ENCODE data around the gene LIPH. TPM values are rescaled to one million over a fixed set of nuclear protein-coding genes. Genes with fewer than 3 reads are reported as not detected.

Gene LIPH
- total RNA-seq, 1 donor from 2014 or later = not detected

DNA sequence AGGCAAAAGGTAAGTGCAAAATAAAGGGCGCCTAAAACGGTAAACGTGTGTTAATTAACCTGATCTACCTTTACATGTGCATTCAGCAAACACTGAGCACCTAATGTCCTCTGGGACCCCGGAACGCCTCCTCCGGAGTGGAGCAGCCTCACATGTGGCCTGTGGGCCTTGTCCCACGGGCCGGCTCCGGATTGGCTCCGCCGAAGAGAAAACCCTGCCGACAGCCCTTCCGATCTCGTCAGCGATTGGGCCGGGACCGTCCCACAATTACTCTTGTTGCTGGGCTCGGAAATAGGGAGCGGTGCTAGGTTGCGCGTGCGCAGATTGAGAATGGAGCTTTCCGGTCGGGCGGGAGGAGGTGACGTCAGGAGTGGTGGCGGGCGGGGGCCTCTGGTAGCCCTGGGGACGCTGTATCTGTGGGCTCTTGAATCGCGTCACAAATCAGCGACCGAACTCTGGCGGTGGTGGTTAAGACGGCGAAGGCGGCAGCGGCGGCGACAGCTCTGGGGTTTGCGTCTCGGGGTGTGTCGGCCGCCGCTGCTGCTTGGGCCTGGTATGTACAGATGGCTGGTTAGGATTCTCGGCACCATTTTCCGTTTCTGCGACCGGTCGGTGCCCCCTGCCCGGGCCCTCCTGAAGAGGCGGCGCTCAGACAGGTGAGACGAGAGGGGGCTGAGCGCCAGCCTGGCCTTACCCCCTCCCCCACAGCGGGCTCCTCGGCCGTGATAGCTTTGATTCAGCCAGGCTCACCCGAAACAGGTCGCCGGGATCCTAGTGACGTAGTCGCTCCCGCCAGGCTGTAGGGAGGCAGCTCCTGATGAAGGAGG lies 33.7 kb upstream of the LIPH start, which contains the start of gene SENP2:
SENP2 (plus strand) TSS at position 437 of the 827 bp plus-strand sequence; CDS start at position 556, 119 bp downstream.
- DNase-seq (peak; percentile 98), ATAC-seq (ENCODE audit: low read depth) (peak; percentile 95)
- Mint-ChIP-seq H3K4me3 (peak within 1 kb of the TSS; percentile 97), H3K4me1 (peaks cover 39% of the 10 kb centered on the region), H3K27me3 (no peaks in the 10 kb centered on the region), H3K36me3 (ENCODE audit: low read depth) (peaks cover 21% of the 10 kb centered on the region), H3K27ac (peak within 1 kb of the TSS; percentile 97), H3K9me3 (no peaks in the 10 kb centered on the region)
- ChIA-PET CTCF (interaction anchor here (1.0 to 1.9 kb wide), 3 partner anchors 12 to 17 kb away, joined by 3 to 5 read pairs (median 3); no protein-coding TSS in a partner anchor), POLR2A (interaction anchor here (0.6 to 2.2 kb wide), 11 partner anchors 10 to 1197 kb away, joined by 3 to 64 read pairs (median 5); partner anchors contain the start of genes DNAJB11, EIF4A2, LIPH and TMEM41A)
- intact Hi-C loops (cut with micrococcal nuclease) = loop anchor here (1.0 to 2.0 kb wide), 6 partner anchors 9 to 981 kb away; partner anchors contain the start of genes TBCCD1 and TMEM41A
- TF ChIP-seq, protein P1, sequence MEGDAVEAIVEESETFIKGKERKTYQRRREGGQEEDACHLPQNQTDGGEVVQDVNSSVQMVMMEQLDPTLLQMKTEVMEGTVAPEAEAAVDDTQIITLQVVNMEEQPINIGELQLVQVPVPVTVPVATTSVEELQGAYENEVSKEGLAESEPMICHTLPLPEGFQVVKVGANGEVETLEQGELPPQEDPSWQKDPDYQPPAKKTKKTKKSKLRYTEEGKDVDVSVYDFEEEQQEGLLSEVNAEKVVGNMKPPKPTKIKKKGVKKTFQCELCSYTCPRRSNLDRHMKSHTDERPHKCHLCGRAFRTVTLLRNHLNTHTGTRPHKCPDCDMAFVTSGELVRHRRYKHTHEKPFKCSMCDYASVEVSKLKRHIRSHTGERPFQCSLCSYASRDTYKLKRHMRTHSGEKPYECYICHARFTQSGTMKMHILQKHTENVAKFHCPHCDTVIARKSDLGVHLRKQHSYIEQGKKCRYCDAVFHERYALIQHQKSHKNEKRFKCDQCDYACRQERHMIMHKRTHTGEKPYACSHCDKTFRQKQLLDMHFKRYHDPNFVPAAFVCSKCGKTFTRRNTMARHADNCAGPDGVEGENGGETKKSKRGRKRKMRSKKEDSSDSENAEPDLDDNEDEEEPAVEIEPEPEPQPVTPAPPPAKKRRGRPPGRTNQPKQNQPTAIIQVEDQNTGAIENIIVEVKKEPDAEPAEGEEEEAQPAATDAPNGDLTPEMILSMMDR (IDR thresholded peaks at IDR 0.05) = no peak

DNA sequence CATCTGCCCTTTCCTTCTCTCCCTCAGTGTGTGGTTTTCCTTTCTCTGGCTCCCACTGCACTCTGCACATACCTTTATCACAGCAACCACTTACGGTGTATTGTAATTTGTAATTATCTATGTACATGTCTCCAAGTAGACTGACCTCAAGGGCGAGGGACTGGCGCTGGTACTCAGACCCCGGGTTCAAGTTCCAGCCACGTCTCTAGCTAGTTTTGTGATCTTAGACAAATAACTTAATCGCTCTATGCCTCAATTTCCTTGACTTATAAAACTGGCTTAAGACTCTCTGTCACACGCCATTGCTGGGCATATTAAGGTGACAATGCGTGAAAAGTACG lies 33.1 kb upstream of the LIPH start:
- peaks cover 39% of the 10 kb centered on the region for H3K4me1 Mint-ChIP-seq

DNA sequence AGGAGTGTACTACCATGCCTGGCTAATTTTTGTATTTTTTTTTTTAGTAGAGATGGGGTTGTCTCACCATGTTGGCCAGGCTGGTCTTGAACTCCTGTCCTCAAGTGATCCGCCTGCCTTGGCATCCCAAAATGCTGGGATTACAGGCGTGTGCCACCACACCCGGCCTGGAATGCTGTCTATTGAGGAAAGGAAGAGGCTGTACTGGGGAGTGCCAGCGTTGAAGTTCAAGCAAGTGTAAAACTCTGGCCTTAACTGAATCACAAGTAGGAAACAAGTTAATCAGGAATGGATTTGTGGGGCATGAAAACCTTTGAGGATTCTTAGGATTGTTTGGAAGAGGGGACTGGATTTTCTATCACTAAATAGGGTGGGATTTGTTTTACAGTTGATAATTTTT lies 32.3 kb upstream of the LIPH start:
- DNase-seq (no peak), ATAC-seq (ENCODE audit: low read depth) (no peak)
- Mint-ChIP-seq H3K36me3 (ENCODE audit: low read depth) (peaks cover 14% of the 10 kb centered on the region), H3K4me1 (peaks cover 39% of the 10 kb centered on the region), H3K4me3 (no peak overlapping the region), H3K27me3 (no peaks in the 10 kb centered on the region), H3K9me3 (no peaks in the 10 kb centered on the region), H3K27ac (no peak overlapping the region)
- TF ChIP-seq, protein P1 (IDR thresholded peaks at IDR 0.05) = no peak
- POLR2A ChIA-PET = interaction anchor here (2.2 kb wide), 1 partner anchor 86 kb away, joined by 8 read pairs; the partner anchor contains the start of gene TMEM41A
- intact Hi-C loops (cut with micrococcal nuclease) = no loop called here
- CTCF ChIA-PET = no interaction called here

More for the DNA sequence above, 33.1 kb upstream of the LIPH start:
- TF ChIP-seq, protein P1 (IDR thresholded peaks at IDR 0.05) = no peak
- DNase-seq = no peak
- peak overlapping the region; percentile 97 for H3K4me3 Mint-ChIP-seq
- ChIA-PET CTCF (interaction anchor here (1.0 to 1.9 kb wide), 3 partner anchors 11 to 18 kb away, joined by 3 to 5 read pairs (median 3); no protein-coding TSS in a partner anchor), POLR2A (interaction anchor here (0.8 to 2.2 kb wide), 9 partner anchors 11 to 1198 kb away, joined by 3 to 64 read pairs (median 6); partner anchors contain the start of genes DNAJB11, EIF4A2, LIPH and TMEM41A)
- H3K9me3 Mint-ChIP-seq = no peaks in the 10 kb centered on the region
- peak overlapping the region; percentile 97 for H3K27ac Mint-ChIP-seq
- intact Hi-C loops (cut with micrococcal nuclease) = no loop called here
- H3K36me3 Mint-ChIP-seq (ENCODE audit: low read depth) = peaks cover 17% of the 10 kb centered on the region
- no peaks in the 10 kb centered on the region for H3K27me3 Mint-ChIP-seq
- no peak for ATAC-seq (ENCODE audit: low read depth)

DNA sequence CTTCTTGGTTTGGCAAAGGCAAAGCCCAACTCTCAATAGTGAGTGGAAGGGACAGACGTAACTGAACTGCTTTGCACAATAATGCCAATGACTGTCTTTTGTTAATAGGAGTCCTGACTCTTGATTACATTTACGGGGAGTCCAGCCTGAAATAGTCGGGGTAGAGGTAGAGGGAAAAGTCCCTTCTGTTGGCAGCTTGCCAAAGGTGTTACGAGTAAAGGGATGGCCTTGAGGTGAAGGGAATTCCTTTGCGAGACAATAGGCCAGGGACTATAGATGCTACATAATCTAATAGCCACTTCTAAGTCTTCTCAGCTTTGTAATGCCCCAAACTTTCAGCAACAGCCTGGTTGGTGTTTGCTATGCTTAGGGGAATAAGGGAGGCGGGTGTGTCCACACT lies 31.5 kb upstream of the LIPH start:
- Mint-ChIP-seq H3K4me3 (no peak overlapping the region), H3K4me1 (peaks cover 34% of the 10 kb centered on the region), H3K27me3 (no peaks in the 10 kb centered on the region), H3K36me3 (ENCODE audit: low read depth) (peaks cover 14% of the 10 kb centered on the region), H3K27ac (no peak overlapping the region), H3K9me3 (no peaks in the 10 kb centered on the region)
- TF ChIP-seq, protein P1 (IDR thresholded peaks at IDR 0.05) = no peak
- DNase-seq (no peak), ATAC-seq (ENCODE audit: low read depth) (no peak)
- POLR2A ChIA-PET = no interaction called here
- CTCF ChIA-PET = interaction anchor here (1.1 kb wide), 1 partner anchor 25 kb away, joined by 3 read pairs; no protein-coding TSS in a partner anchor
- intact Hi-C loops (cut with micrococcal nuclease) = no loop called here

DNA sequence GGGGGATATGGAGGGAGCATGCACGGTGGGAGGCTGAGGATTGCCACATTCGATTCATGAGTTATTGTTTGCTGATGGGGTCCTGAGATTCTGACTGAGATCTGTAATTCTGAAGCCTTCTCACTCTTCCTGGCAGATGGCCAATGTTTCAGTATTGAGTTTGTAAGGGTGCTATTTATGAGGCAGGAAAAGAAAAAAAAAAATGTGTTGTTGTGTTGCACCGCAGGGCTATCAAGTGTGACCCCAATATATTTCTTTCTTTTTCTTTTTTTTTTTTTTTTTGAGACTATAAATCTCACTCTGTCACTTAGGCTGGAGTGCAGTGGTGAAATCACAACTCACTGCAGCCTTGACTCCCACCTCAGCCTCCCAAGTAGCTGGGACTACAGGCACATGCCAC lies 30.5 kb upstream of the LIPH start:
- ChIA-PET POLR2A (interaction anchor here (0.6 kb wide), 1 partner anchor 12 kb away, joined by 5 read pairs; no protein-coding TSS in a partner anchor), CTCF (interaction anchor here (1.1 kb wide), 1 partner anchor 24 kb away, joined by 3 read pairs; no protein-coding TSS in a partner anchor)
- DNase-seq (no peak), ATAC-seq (ENCODE audit: low read depth) (no peak)
- intact Hi-C loops (cut with micrococcal nuclease) = no loop called here
- no peaks in the 10 kb centered on the region for H3K27me3 Mint-ChIP-seq
- H3K4me3 Mint-ChIP-seq = no peak overlapping the region
- peaks cover 26% of the 10 kb centered on the region for H3K4me1 Mint-ChIP-seq
- TF ChIP-seq, protein P1 (IDR thresholded peaks at IDR 0.05) = no peak
- no peaks in the 10 kb centered on the region for H3K9me3 Mint-ChIP-seq
- no peak overlapping the region for H3K27ac Mint-ChIP-seq
- peaks cover 7% of the 10 kb centered on the region for H3K36me3 Mint-ChIP-seq (ENCODE audit: low read depth)
